Measurements from ENCODE around the gene L3HYPDH.

L3HYPDH gene

GRCh38 chr14:59481407-59481806, 2.8 kb downstream of the L3HYPDH start:
- H3K4me3 ChIP-seq (ENCODE audit: low read length): no peak overlapping the region
- TF ChIP-seq CTCF (IDR thresholded peaks at IDR 0.05; ENCODE audit: insufficient read depth, low read depth, low read length, missing control alignments): no peak
- DNase-seq (ENCODE audit: low read depth): no peak

GRCh38 chr14:59480166-59480565, 4.0 kb downstream of the L3HYPDH start:
- no peak overlapping the region for H3K4me3 ChIP-seq (ENCODE audit: low read length)
- DNase-seq (ENCODE audit: low read depth): no peak
- no peak for TF ChIP-seq CTCF (IDR thresholded peaks at IDR 0.05; ENCODE audit: insufficient read depth, low read depth, low read length, missing control alignments)

- TF ChIP-seq CTCF (IDR thresholded peaks at IDR 0.05; ENCODE audit: insufficient read depth, low read depth, low read length, missing control alignments): no peak
- no peak for DNase-seq (ENCODE audit: low read depth)
- no peak overlapping the region for H3K4me3 ChIP-seq (ENCODE audit: low read length)
Measured at GRCh38 chr14:59478540-59478939, 5.7 kb downstream of the L3HYPDH start.

- TF ChIP-seq CTCF (IDR thresholded peaks at IDR 0.05; ENCODE audit: insufficient read depth, low read depth, low read length, missing control alignments): no peak
- no peak overlapping the region for H3K4me3 ChIP-seq (ENCODE audit: low read length)
- DNase-seq (ENCODE audit: low read depth): no peak
Measured at GRCh38 chr14:59475709-59476108, 8.5 kb downstream of the L3HYPDH start.

GRCh38 chr14:59474172-59474571, 10.0 kb downstream of the L3HYPDH start:
- no peak for TF ChIP-seq CTCF (IDR thresholded peaks at IDR 0.05; ENCODE audit: insufficient read depth, low read depth, low read length, missing control alignments)
- no peak overlapping the region for H3K4me3 ChIP-seq (ENCODE audit: low read length)
- no peak for DNase-seq (ENCODE audit: low read depth)

- no peak for TF ChIP-seq CTCF (IDR thresholded peaks at IDR 0.05; ENCODE audit: insufficient read depth, low read depth, low read length, missing control alignments)
- peak within 1 kb of the TSS; percentile 41 for H3K4me3 ChIP-seq (ENCODE audit: low read length)
- no peak for DNase-seq (ENCODE audit: low read depth)
Measured at GRCh38 chr14:59465316-59466135, 18.7 kb downstream of the L3HYPDH start, which contains the start of gene GPR135. Gene GPR135, minus strand, starts transcription at chr14:59465380. Its CDS starts 154 bp downstream, at chr14:59465226.
